ENCODE data around the gene GNB3.

DNA sequence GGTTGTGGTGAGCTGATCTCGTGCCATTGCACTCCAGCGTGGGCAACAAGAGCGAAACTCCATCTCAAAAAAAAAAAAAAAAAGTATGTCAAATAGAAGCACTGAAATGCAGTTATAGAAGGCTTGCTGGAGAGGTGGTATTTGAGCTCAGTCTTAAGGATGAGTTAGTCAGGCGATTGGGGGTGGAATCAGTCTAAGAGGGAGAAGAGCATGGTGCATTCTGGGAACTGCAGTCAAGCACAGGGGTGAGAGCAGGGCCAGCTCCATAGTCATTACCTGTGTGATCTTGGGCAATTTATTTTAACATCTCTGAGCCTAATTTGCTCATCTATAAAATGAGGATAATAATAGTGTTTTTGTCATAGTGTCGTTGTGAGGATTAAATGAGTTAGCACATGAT lies 5.9 kb upstream of the GNB3 start:
- TF ChIP-seq, protein P1, sequence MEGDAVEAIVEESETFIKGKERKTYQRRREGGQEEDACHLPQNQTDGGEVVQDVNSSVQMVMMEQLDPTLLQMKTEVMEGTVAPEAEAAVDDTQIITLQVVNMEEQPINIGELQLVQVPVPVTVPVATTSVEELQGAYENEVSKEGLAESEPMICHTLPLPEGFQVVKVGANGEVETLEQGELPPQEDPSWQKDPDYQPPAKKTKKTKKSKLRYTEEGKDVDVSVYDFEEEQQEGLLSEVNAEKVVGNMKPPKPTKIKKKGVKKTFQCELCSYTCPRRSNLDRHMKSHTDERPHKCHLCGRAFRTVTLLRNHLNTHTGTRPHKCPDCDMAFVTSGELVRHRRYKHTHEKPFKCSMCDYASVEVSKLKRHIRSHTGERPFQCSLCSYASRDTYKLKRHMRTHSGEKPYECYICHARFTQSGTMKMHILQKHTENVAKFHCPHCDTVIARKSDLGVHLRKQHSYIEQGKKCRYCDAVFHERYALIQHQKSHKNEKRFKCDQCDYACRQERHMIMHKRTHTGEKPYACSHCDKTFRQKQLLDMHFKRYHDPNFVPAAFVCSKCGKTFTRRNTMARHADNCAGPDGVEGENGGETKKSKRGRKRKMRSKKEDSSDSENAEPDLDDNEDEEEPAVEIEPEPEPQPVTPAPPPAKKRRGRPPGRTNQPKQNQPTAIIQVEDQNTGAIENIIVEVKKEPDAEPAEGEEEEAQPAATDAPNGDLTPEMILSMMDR (conservative IDR thresholded peaks at IDR 0.05; ENCODE audit: low read depth, low read length): no peak
- TF ChIP-seq CEBPB (IDR thresholded peaks at IDR 0.05; ENCODE audit: low read depth, low read length): no peak
- no peak for TF ChIP-seq POLR2A (IDR thresholded peaks at IDR 0.05; ENCODE audit: low read depth, low read length)
- TF ChIP-seq SMC3 (IDR thresholded peaks at IDR 0.05; ENCODE audit: low read depth, low read length): no peak
- no peak for TF ChIP-seq RCOR1 (IDR thresholded peaks at IDR 0.05; ENCODE audit: insufficient replicate concordance, low read length)
